Limb (tissue), 2 donors: ENCODE results near the gene EFHD2.
"Not testable (repeated sequence)": the region's sequence is repeated elsewhere in the genome, so short reads cannot be mapped to it uniquely, and the experiment has no call there.

Experiments used
- DNase-seq, 2 donors: peaks; one replicate each; pipeline ENCODE4 v3.0.0-alpha.2; 2016; ENCODE audit errors: extremely low spot score in 2 of 2

EFHD2 gene

GRCh38 chr1:15452866-15453571 lies 43.3 kb downstream of the EFHD2 start:
- DNase-seq = no peak

GRCh38 chr1:15453734-15454133 lies 44.0 kb downstream of the EFHD2 start:
- no peak for DNase-seq

- no peak for DNase-seq
These were observed 44.6 kb downstream of the EFHD2 start for GRCh38 chr1:15454256-15454655.

- DNase-seq = no peak
These were observed 45.8 kb downstream of the EFHD2 start for GRCh38 chr1:15455522-15455921.

- no peak for DNase-seq
These were observed 46.7 kb downstream of the EFHD2 start, which contains the start of gene CELA2A for GRCh38 chr1:15456313-15456954. TSS of gene CELA2A (plus strand) at chr1:15456732. CDS start at chr1:15456754, 22 bp downstream.

GRCh38 chr1:15457585-15457984 lies 47.9 kb downstream of the EFHD2 start:
- DNase-seq = no peak

GRCh38 chr1:15458388-15458787 lies 48.7 kb downstream of the EFHD2 start:
- not testable (repeated sequence) for DNase-seq

- no peak for DNase-seq
These were observed 50.4 kb downstream of the EFHD2 start for GRCh38 chr1:15459771-15460707.

GRCh38 chr1:15460708-15461095 lies 51.0 kb downstream of the EFHD2 start:
- no peak for DNase-seq

GRCh38 chr1:15463064-15463800 lies 53.5 kb downstream of the EFHD2 start:
- DNase-seq = not testable (repeated sequence)

- DNase-seq = not testable (repeated sequence)
These were observed 54.2 kb downstream of the EFHD2 start for GRCh38 chr1:15463926-15464322.

GRCh38 chr1:15465674-15466073 lies 56.0 kb downstream of the EFHD2 start:
- no peak for DNase-seq

GRCh38 chr1:15466955-15467625 lies 57.4 kb downstream of the EFHD2 start:
- not testable (repeated sequence) for DNase-seq

GRCh38 chr1:15468145-15468544 lies 58.5 kb downstream of the EFHD2 start:
- DNase-seq = no peak

- DNase-seq = peak in 1 of 2 donors; percentile 16
These were observed 59.7 kb downstream of the EFHD2 start for GRCh38 chr1:15469361-15469760.

- peak; percentile 49 to 54 for DNase-seq
These were observed 60.2 kb downstream of the EFHD2 start for GRCh38 chr1:15469821-15470448.

- not testable (repeated sequence) for DNase-seq
These were observed 61.4 kb downstream of the EFHD2 start for GRCh38 chr1:15471067-15471466.

- DNase-seq = not testable (repeated sequence)
These were observed 62.0 kb downstream of the EFHD2 start for GRCh38 chr1:15471723-15472122.

GRCh38 chr1:15472587-15472986 lies 62.9 kb downstream of the EFHD2 start:
- no peak for DNase-seq

GRCh38 chr1:15475752-15476314 lies 66.1 kb downstream of the EFHD2 start, which contains the start of gene CELA2B:
TSS of gene CELA2B (plus strand) at chr1:15476104. CDS start at chr1:15476126, 22 bp downstream.
- DNase-seq = no peak
